ENCODE results near the gene TBPL2. TPM values are rescaled to one million over a fixed set of nuclear protein-coding genes. Genes with fewer than 3 reads are reported as not detected.

TBPL2 gene
- total RNA-seq, 1 experiment from 2014 or later = not detected

DNA sequence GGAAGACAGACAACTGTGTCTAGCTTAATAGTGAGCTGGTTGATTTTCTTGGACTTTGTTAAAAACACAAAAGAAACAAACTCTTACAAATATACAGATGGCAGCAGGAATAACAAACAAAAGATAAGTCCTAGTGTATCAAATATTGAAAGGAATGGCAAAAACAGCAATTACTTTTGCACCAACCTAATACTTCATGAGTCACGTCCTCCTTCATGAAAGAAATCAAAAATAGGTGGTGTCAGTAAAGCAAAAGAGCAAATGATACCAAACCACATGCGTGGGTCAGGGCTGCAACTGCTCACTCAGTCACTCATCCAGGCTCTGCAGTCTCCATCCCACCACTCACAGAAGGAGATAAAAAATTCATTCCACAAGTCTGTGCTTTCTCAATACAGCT lies 40.6 kb downstream of the TBPL2 start:
- Histone ChIP-seq H3K4me1 (ENCODE audit: insufficient read depth, low read length, poor library complexity, severe bottlenecking) (no peaks in the 10 kb centered on the region), H3K4me3 (ENCODE audit: low read depth, low read length, poor library complexity, severe bottlenecking) (no peak overlapping the region), H3K27ac (ENCODE audit: low read depth, low read length, poor library complexity, severe bottlenecking) (no peak overlapping the region), H3K27me3 (replicated peaks; ENCODE audit: insufficient read depth, low read depth, low read length, poor library complexity) (no peaks in the 10 kb centered on the region), H3K36me3 (ENCODE audit: insufficient read depth, low read length, poor library complexity, severe bottlenecking) (no peaks in the 10 kb centered on the region), H3K9me3 (ENCODE audit: low read depth, low read length, poor library complexity, severe bottlenecking) (no peaks in the 10 kb centered on the region)
- DNase-seq (ENCODE audit: low spot score) = no peak
- TF ChIP-seq CTCF (conservative IDR thresholded peaks at IDR 0.05; ENCODE audit: low read depth, low read length) = no peak
- TF ChIP-seq EZH2 (IDR thresholded peaks at IDR 0.05; ENCODE audit: borderline replicate concordance, low read depth, low read length, poor library complexity, severe bottlenecking) = no peak
- CTCF ChIA-PET = no interaction called here
- intact Hi-C loops (cut with micrococcal nuclease; ENCODE audit: unreplicated experiment) = no loop called here
- no TSS peak for BruUV-seq (replicated peaks)
- POLR2A ChIA-PET (ENCODE audit: low non-redundant PET) = no interaction called here

- Histone ChIP-seq H3K27ac (ENCODE audit: low read depth, low read length, poor library complexity, severe bottlenecking) (no peak overlapping the region), H3K9me3 (ENCODE audit: low read depth, low read length, poor library complexity, severe bottlenecking) (no peaks in the 10 kb centered on the region), H3K36me3 (ENCODE audit: insufficient read depth, low read length, poor library complexity, severe bottlenecking) (no peaks in the 10 kb centered on the region), H3K4me3 (ENCODE audit: low read depth, low read length, poor library complexity, severe bottlenecking) (no peak overlapping the region), H3K4me1 (ENCODE audit: insufficient read depth, low read length, poor library complexity, severe bottlenecking) (no peaks in the 10 kb centered on the region), H3K27me3 (replicated peaks; ENCODE audit: insufficient read depth, low read depth, low read length, poor library complexity) (no peaks in the 10 kb centered on the region)
- intact Hi-C loops (cut with micrococcal nuclease; ENCODE audit: unreplicated experiment) = no loop called here
- no TSS peak for BruUV-seq (replicated peaks)
- DNase-seq (ENCODE audit: low spot score) = no peak
- ChIA-PET POLR2A (ENCODE audit: low non-redundant PET) (no interaction called here), CTCF (no interaction called here)
- TF ChIP-seq EZH2 (IDR thresholded peaks at IDR 0.05; ENCODE audit: borderline replicate concordance, low read depth, low read length, poor library complexity, severe bottlenecking) = no peak
- no peak for TF ChIP-seq CTCF (conservative IDR thresholded peaks at IDR 0.05; ENCODE audit: low read depth, low read length)
Observed at GRCh38 chr14:55399183-55399582, 41.2 kb downstream of the TBPL2 start.

DNA sequence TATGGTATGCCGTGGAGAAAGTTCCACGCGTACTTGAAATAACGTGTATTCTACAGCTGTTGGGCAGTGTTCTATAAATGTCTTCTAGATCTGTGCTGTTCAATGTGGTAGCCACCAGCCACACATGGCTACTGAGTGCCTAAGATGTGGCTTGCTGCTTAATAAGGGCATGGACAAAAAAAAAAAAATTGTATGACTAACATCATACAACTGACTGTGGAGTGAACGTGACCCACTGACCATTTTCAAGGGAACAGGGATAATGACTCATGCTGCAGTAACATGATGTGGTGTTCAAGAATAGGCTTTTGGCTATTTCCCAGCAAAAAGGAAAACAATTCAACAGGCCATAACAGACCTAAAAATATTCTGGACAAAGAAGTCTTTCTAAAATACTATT lies 41.7 kb downstream of the TBPL2 start:
- Histone ChIP-seq H3K9me3 (ENCODE audit: low read depth, low read length, poor library complexity, severe bottlenecking) (no peaks in the 10 kb centered on the region), H3K27ac (ENCODE audit: low read depth, low read length, poor library complexity, severe bottlenecking) (no peak overlapping the region), H3K4me1 (ENCODE audit: insufficient read depth, low read length, poor library complexity, severe bottlenecking) (no peaks in the 10 kb centered on the region), H3K27me3 (replicated peaks; ENCODE audit: insufficient read depth, low read depth, low read length, poor library complexity) (no peaks in the 10 kb centered on the region), H3K4me3 (ENCODE audit: low read depth, low read length, poor library complexity, severe bottlenecking) (no peak overlapping the region), H3K36me3 (ENCODE audit: insufficient read depth, low read length, poor library complexity, severe bottlenecking) (no peaks in the 10 kb centered on the region)
- no peak for TF ChIP-seq CTCF (conservative IDR thresholded peaks at IDR 0.05; ENCODE audit: low read depth, low read length)
- TF ChIP-seq EZH2 (IDR thresholded peaks at IDR 0.05; ENCODE audit: borderline replicate concordance, low read depth, low read length, poor library complexity, severe bottlenecking) = no peak
- ChIA-PET CTCF (no interaction called here), POLR2A (ENCODE audit: low non-redundant PET) (no interaction called here)
- peak; percentile 6 for DNase-seq (ENCODE audit: low spot score)
- intact Hi-C loops (cut with micrococcal nuclease; ENCODE audit: unreplicated experiment) = no loop called here
- no TSS peak for BruUV-seq (replicated peaks)

Measured in A673 (cell line).